Hematopoietic multipotent progenitor cell treated with erythropoietin and hydrocortisone succinate and interleukin-3 and kit ligand, for 4 days (in vitro differentiated cells): ENCODE data around the gene ISG20.

Experiments
- DNase-seq: peaks from one replicate; pipeline ENCODE4 v3.0.0-alpha.2; 2015

The ISG20 gene

GRCh38 chr15:88695101-88695500 is 56.3 kb downstream of the ISG20 start:
- DNase-seq = no peak

- no peak for DNase-seq
Observed at GRCh38 chr15:88695691-88696251, 57.0 kb downstream of the ISG20 start.

GRCh38 chr15:88696254-88696653 is 57.4 kb downstream of the ISG20 start:
- DNase-seq = no peak

- no peak for DNase-seq
Observed at GRCh38 chr15:88697276-88697675, 58.5 kb downstream of the ISG20 start.

DNA sequence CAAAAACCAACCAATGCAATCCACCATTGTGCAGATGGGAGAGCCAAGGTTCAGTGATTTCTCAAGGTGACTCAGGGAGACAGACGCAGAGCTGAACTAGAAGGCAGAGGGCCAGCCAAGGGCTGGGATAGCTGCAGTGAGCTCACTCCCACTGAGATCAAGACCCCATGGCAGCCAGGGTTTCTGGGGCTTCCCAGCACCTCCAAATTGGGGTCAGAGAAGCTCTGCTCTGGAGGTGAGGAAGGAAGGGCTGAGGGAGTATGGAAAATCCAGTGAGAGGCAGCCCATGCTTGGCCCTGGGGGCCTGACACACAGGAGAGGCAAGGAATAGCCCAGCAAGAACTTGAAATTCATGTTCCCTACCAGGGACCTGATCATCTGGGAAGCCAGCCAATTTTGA is 61.0 kb downstream of the ISG20 start:
- DNase-seq = no peak

DNA sequence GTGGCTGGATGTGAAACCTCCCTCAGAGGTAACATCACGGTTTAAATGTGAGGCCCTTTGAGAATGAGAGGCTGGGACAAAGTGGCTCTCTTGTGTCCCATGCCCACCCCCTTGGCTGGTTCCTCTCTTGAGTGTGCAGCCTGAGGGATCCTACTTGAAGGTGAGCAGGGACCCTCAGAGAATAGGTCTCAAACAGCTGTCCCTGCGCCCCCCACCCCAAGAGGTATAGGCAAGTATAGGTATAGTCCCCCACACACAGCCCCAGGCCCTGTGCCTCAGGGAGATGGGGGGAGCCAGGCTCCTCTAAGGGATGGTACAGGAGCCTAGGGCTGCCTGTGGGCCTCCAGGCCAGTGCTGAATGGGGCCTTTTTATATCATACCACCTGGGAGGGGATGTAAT is 61.9 kb downstream of the ISG20 start:
- DNase-seq = no peak

DNA sequence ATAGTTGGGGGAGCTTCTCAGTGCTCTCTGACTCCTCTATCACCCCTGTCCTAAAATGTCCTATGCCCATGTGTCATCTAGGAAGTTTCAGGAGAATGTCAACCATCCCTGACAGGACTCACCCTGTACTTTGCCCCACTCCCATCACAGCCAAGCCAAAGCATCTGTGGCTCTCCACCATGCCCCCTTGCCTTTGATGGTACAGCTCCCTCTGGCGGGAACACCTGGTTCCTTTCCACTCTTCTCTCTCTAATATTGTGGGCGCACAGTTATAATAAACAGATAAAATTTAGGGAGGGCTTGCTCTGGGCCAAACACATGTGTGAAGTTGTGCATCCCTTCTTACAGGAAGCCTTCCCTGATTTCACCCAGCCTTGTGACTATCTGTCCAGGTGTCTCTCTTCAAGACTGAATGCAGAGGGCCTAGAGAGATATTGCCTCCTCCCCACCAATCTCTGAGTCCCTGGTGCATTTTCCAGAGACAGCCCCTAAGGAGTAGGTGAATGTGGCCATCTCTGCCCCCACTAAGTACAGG is 62.8 kb downstream of the ISG20 start:
- no peak for DNase-seq

DNA sequence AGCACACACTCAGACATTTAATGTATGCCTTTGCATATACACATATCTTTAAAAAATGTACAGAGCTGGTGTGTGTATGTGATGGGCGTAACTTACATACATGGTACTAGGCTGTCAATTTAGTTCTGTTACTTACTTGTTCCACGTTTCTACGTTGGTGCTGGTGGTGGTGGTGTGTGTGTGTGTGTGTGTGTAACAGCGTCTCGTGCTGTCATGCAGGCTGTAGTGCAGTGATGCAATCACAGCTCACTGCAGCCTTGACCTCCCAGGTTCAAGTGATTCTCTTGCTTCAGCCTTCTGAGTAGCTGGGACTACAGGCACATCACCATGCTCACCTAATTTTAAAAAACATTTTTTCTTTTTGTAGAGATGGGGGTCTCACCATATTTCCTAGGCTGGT is 64.2 kb downstream of the ISG20 start:
- no peak for DNase-seq

DNA sequence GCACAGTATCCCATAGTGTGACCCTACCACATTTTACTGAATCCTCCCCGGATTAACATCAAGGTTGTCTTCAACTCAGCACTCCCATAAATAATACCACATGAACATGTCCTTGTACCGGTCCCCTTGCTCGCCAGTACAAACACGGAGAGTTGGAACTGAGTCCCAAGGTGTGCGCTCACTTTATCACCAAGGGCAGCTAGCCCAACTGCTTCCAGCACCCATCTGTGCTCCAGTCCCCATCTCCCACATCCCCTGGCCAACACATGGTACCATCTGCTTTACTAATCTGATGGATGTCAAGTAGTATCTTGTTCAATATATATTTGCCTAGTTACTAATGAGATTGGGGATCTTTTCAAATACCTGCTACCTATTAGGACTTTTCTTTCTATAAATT is 64.7 kb downstream of the ISG20 start:
- no peak for DNase-seq

DNA sequence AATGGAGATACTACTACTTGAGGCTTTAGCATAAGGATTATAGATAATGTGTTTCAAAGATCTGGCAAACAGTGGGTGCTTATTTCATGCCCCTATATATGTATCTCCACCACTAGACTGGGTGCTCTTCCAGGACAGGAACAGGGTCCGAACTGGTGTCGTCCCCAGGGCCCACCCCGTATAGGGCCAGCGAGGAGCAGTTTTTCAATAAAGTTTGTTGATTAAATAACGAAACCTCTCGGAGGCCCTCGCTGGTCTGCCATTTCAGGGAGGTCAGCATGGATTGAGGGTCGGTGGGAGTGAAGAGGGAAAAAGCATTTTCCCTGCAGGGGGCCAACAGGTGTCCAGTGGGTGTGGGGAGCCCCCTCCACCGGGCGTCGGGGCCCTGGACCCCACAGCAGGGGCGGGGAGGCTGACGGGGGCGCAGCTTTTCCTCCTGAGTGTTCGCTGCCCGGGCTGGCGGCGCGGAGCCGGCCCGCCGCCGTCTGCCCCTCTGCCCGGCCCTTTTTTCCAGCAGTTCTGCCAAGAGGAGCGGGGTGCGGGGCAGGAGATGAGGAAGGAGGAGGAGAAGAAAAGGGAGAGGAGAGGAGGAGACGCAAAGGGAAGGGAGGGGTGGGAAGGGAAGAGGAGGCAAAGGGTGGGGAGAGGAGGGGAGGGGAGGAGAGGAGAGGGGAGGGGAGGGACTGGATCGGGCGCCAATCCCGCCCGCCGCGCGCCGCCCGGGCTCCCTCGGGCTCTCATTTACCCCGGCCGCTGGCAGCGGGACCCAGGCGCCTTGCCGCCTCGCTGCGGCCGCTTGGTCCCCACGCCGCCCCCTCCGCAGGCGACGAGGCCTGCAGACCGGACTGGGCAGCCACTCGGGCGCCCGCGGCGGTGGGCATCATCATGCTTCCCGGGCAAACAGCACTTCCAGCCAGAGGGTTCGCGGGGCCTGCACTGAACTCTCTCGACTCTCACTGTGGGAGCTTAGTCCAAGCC is 66.3 kb downstream of the ISG20 start:
- DNase-seq = peak; percentile 7

GRCh38 chr15:88705769-88706165 is 67.0 kb downstream of the ISG20 start:
- no peak for DNase-seq
